Activated CD4-positive, alpha-beta T cell treated with anti-CD3 and anti-CD28 coated beads, Interleukin-2, Interleukin-4, amounts not matched to agents 100 ng/mL and 50 ng/mL, durations not matched to agents 16 hours and 8 hours (primary cell): Measurements from ENCODE around the gene USP30.
"Not testable (repeated sequence)": the region's sequence is repeated elsewhere in the genome, so short reads cannot be mapped to it uniquely, and the experiment has no call there.

ENCODE experiments used
- DNase-seq: peaks from one replicate; pipeline ENCODE4 v3.0.0-alpha.2; 2020; ENCODE audit warnings: low spot score

The USP30 gene

GRCh38 chr12:109053382-109054123 is 1.2 kb downstream of the USP30 start:
- DNase-seq = peak; percentile 61

- DNase-seq = not testable (repeated sequence)
Observed at GRCh38 chr12:109054124-109054513, 1.7 kb downstream of the USP30 start.

- no peak for DNase-seq
Observed at GRCh38 chr12:109054520-109054919, 2.1 kb downstream of the USP30 start.

GRCh38 chr12:109056891-109057290 is 4.5 kb downstream of the USP30 start:
- DNase-seq = no peak

GRCh38 chr12:109057376-109057775 is 5.0 kb downstream of the USP30 start:
- DNase-seq = no peak

GRCh38 chr12:109058773-109059172 is 6.4 kb downstream of the USP30 start:
- DNase-seq = no peak

- DNase-seq = no peak
Observed at GRCh38 chr12:109064143-109064542, 11.8 kb downstream of the USP30 start.

- DNase-seq = no peak
Observed at GRCh38 chr12:109065154-109065852, 12.9 kb downstream of the USP30 start.

GRCh38 chr12:109065853-109066193 is 13.4 kb downstream of the USP30 start:
- DNase-seq = no peak

- no peak for DNase-seq
Observed at GRCh38 chr12:109069307-109070271, 17.2 kb downstream of the USP30 start.

GRCh38 chr12:109074866-109075265 is 22.5 kb downstream of the USP30 start:
- DNase-seq = no peak

GRCh38 chr12:109082751-109083150 is 30.4 kb downstream of the USP30 start:
- DNase-seq = no peak

GRCh38 chr12:109084425-109084824 is 32.0 kb downstream of the USP30 start:
- no peak for DNase-seq

- no peak for DNase-seq
Observed at GRCh38 chr12:109085590-109085989, 33.2 kb downstream of the USP30 start.

- no peak for DNase-seq
Observed at GRCh38 chr12:109087250-109087649, 34.9 kb downstream of the USP30 start.

- DNase-seq = no peak
Observed at GRCh38 chr12:109088818-109089217, 36.4 kb downstream of the USP30 start.

GRCh38 chr12:109089683-109090082 is 37.3 kb downstream of the USP30 start:
- DNase-seq = no peak

- DNase-seq = no peak
Observed at GRCh38 chr12:109092497-109093021, 40.2 kb downstream of the USP30 start.

- peak; percentile 95 for DNase-seq
Observed at GRCh38 chr12:109093022-109093918, 40.9 kb downstream of the USP30 start, which contains the start of gene ALKBH2. Gene ALKBH2, minus strand, starts transcription at chr12:109093472. Its CDS starts 686 bp downstream, at chr12:109092786.

GRCh38 chr12:109097140-109097434 is 44.7 kb downstream of the USP30 start:
- DNase-seq = no peak

GRCh38 chr12:109097435-109098182 is 45.2 kb downstream of the USP30 start, which contains the start of gene UNG:
Gene UNG, plus strand, starts transcription at chr12:109097597. Its CDS starts 83 bp downstream, at chr12:109097680.
- peak; percentile 97 for DNase-seq
